Stimulated activated naive CD4-positive, alpha-beta T cell treated with Interleukin-2 at 50 U/mL for 16 hours (primary cell): ENCODE data around the gene USP46.

Experiments used
- DNase-seq: peaks from one replicate; lab custom pipeline; 2025; lab: John Stamatoyannopoulos, UW

Gene USP46

GRCh38 chr4:52618795-52619590, 40.1 kb downstream of the USP46 start:
- DNase-seq: no peak

- no peak for DNase-seq
Measured at GRCh38 chr4:52617336-52618020, 41.6 kb downstream of the USP46 start.

- no peak for DNase-seq
Measured at GRCh38 chr4:52614241-52614640, 44.9 kb downstream of the USP46 start.

GRCh38 chr4:52612341-52612740, 46.8 kb downstream of the USP46 start:
- DNase-seq: no peak

GRCh38 chr4:52611030-52611555, 48.0 kb downstream of the USP46 start:
- DNase-seq: no peak

GRCh38 chr4:52606726-52607125, 52.4 kb downstream of the USP46 start:
- DNase-seq: no peak

GRCh38 chr4:52606040-52606439, 53.1 kb downstream of the USP46 start:
- DNase-seq: no peak

GRCh38 chr4:52604215-52604614, 54.9 kb downstream of the USP46 start:
- no peak for DNase-seq

GRCh38 chr4:52600275-52600674, 58.8 kb downstream of the USP46 start:
- DNase-seq: no peak

GRCh38 chr4:52595001-52595400, 64.1 kb downstream of the USP46 start:
- DNase-seq: no peak

GRCh38 chr4:52592287-52592686, 66.8 kb downstream of the USP46 start:
- DNase-seq: no peak

GRCh38 chr4:52588771-52589591, 70.1 kb downstream of the USP46 start:
- DNase-seq: peak; percentile 26

- no peak for DNase-seq
Measured at GRCh38 chr4:52588097-52588496, 71.0 kb downstream of the USP46 start.

GRCh38 chr4:52586069-52586468, 73.0 kb downstream of the USP46 start:
- no peak for DNase-seq

GRCh38 chr4:52585379-52585778, 73.7 kb downstream of the USP46 start:
- DNase-seq: no peak

GRCh38 chr4:52579602-52580272, 79.4 kb downstream of the USP46 start:
- no peak for DNase-seq

GRCh38 chr4:52578951-52579350, 80.2 kb downstream of the USP46 start:
- DNase-seq: no peak

GRCh38 chr4:52577624-52577962, 81.5 kb downstream of the USP46 start:
- DNase-seq: no peak

- no peak for DNase-seq
Measured at GRCh38 chr4:52576961-52577623, 82.0 kb downstream of the USP46 start.

GRCh38 chr4:52576326-52576725, 82.8 kb downstream of the USP46 start:
- DNase-seq: peak; percentile 2

GRCh38 chr4:52575406-52575805, 83.7 kb downstream of the USP46 start:
- DNase-seq: no peak
